Measurements from ENCODE around the gene GPR84. TPM values are rescaled to one million over a fixed set of nuclear protein-coding genes. Genes with fewer than 3 reads are reported as not detected.

The GPR84 gene
- total and polyA plus RNA-seq, 9 of the 15 experiments (the other 6 are each of a cell fraction or from before 2014, with no cell fraction given): 0.07 to 0.18 (median 0.11) TPM; not detected in 5

GRCh38 chr12:54358945-54359761 lies 5.1 kb downstream of the GPR84 start (continued):
- TF ChIP-seq, protein P1, sequence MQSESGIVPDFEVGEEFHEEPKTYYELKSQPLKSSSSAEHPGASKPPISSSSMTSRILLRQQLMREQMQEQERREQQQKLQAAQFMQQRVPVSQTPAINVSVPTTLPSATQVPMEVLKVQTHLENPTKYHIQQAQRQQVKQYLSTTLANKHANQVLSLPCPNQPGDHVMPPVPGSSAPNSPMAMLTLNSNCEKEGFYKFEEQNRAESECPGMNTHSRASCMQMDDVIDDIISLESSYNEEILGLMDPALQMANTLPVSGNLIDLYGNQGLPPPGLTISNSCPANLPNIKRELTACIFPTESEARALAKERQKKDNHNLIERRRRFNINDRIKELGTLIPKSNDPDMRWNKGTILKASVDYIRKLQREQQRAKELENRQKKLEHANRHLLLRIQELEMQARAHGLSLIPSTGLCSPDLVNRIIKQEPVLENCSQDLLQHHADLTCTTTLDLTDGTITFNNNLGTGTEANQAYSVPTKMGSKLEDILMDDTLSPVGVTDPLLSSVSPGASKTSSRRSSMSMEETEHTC (IDR thresholded peaks at IDR 0.05): peak; percentile 45; the same call in 1 of the 2 replicates
- TF ChIP-seq, protein P2, sequence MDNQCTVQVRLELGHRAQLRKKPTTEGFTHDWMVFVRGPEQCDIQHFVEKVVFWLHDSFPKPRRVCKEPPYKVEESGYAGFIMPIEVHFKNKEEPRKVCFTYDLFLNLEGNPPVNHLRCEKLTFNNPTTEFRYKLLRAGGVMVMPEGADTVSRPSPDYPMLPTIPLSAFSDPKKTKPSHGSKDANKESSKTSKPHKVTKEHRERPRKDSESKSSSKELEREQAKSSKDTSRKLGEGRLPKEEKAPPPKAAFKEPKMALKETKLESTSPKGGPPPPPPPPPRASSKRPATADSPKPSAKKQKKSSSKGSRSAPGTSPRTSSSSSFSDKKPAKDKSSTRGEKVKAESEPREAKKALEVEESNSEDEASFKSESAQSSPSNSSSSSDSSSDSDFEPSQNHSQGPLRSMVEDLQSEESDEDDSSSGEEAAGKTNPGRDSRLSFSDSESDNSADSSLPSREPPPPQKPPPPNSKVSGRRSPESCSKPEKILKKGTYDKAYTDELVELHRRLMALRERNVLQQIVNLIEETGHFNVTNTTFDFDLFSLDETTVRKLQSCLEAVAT (IDR thresholded peaks at IDR 0.05): peak; percentile 94 to 98
- TF ChIP-seq L3MBTL2 (IDR thresholded peaks at IDR 0.05): peak; percentile 92
- TF ChIP-seq ZNF830 (CRISPR knock-in tag; IDR thresholded peaks at IDR 0.05): no peak
- TF ChIP-seq POLR3A (IDR thresholded peaks at IDR 0.05; ENCODE audit: borderline replicate concordance, extremely low read depth, insufficient read depth, insufficient read length): no peak
- TF ChIP-seq HNRNPK (IDR thresholded peaks at IDR 0.05; ENCODE audit: low read depth, low read length, poor library complexity, severe bottlenecking): no peak
- no peak for TF ChIP-seq ARID3A (IDR thresholded peaks at IDR 0.05; ENCODE audit: borderline replicate concordance, low read depth, low read length)
- peak; percentile 88 for TF ChIP-seq NCOA1 (IDR thresholded peaks at IDR 0.05; ENCODE audit: low read depth)
- peak; percentile 85 for TF ChIP-seq CREM (IDR thresholded peaks at IDR 0.05; ENCODE audit: low read depth)
- TF ChIP-seq HINFP (tag; conservative IDR thresholded peaks at IDR 0.05; ENCODE audit: low read depth): no peak
- no peak for TF ChIP-seq PHTF2 (CRISPR knock-in tag; IDR thresholded peaks at IDR 0.05)
- peak; percentile 67 for TF ChIP-seq TBP (optimal IDR thresholded peaks at IDR 0.05; ENCODE audit: low read depth, low read length)
- TF ChIP-seq MTA2 (IDR thresholded peaks at IDR 0.05; ENCODE audit: low read depth): peak; percentile 49
- TF ChIP-seq NFIC (IDR thresholded peaks at IDR 0.05): peak; percentile 50; the same call in 1 of the 2 replicates
- no peak for TF ChIP-seq NCOA4 (IDR thresholded peaks at IDR 0.05; ENCODE audit: partially characterized antibody)
- TF ChIP-seq, protein P3, sequence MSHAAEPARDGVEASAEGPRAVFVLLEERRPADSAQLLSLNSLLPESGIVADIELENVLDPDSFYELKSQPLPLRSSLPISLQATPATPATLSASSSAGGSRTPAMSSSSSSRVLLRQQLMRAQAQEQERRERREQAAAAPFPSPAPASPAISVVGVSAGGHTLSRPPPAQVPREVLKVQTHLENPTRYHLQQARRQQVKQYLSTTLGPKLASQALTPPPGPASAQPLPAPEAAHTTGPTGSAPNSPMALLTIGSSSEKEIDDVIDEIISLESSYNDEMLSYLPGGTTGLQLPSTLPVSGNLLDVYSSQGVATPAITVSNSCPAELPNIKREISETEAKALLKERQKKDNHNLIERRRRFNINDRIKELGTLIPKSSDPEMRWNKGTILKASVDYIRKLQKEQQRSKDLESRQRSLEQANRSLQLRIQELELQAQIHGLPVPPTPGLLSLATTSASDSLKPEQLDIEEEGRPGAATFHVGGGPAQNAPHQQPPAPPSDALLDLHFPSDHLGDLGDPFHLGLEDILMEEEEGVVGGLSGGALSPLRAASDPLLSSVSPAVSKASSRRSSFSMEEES (CRISPR knock-in tag; IDR thresholded peaks at IDR 0.05): no peak
- no peak for TF ChIP-seq ZNF280B (CRISPR knock-in tag; IDR thresholded peaks at IDR 0.05)
- no peak; the same call in 1 of the 2 replicates for TF ChIP-seq RFX1 (IDR thresholded peaks at IDR 0.05)

Measured in K562 (cell line).